ENCODE measurements around the gene ELFN2. TPM values are rescaled to one million over a fixed set of nuclear protein-coding genes. Genes with fewer than 3 reads are reported as not detected.

Gene ELFN2
- total RNA-seq, 1 donor from 2014 or later = not detected

DNA sequence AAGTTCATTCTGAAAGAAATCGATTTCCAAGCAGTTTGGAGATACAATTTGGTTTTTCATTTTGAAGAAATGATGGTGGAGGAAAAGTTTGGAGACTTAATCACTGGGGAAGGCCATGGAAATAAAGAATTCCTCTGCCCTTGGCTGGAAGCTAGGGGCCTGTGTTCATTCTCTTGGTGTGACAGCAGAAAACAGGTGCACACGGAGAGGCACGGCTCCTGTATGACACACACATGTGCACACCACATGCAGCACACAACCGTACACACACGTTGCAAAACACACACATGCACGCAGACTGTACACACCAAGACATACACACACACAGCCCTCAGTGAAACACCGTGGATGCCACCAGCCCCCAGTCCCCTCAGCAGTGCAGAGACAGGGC lies 80.8 kb downstream of the ELFN2 start:
- DNase-seq (no peak), ATAC-seq (ENCODE audit: low read depth) (no peak)
- no peaks in the 10 kb centered on the region for H3K36me3 Mint-ChIP-seq (ENCODE audit: low read depth)
- no peak for TF ChIP-seq CTCF (IDR thresholded peaks at IDR 0.05)
- no peaks in the 10 kb centered on the region for H3K9me3 Mint-ChIP-seq
- no peaks in the 10 kb centered on the region for H3K4me1 Mint-ChIP-seq
- intact Hi-C loops (cut with micrococcal nuclease) = no loop called here
- peaks cover 18% of the 10 kb centered on the region for H3K27me3 Mint-ChIP-seq
- H3K27ac Mint-ChIP-seq = no peak overlapping the region
- ChIA-PET POLR2A (no interaction called here), CTCF (no interaction called here)
- H3K4me3 Mint-ChIP-seq = no peak overlapping the region

DNA sequence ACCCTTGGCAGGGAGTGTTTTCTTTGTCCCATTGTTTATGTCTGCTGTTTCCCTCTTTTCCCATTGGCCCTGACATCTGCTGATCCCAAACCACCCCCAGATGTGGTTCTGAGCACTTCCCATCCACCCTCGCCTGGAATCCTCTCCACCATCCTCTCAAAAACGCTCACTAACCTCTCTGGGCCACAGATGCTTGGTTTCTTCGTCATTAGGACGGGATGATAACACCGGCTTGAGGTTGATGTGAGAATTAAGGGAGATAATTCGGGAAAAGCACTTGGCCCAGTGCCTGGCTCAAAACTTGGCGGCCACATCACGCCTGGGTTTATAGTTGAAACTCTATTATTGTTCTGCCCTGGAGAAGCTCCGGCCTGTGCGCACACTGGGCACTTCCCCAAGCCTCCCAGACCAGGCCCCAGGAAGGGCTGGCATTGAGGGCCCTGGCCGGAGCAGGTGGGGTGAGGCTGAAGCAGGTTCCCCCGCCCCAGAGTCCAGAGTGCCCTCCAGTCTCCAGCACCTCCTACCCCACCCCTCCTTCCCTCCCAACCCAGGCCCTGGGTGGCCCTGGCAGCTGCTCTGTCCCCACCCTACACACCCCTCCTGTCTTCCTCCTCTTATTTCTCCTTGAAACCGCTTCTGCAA lies 81.3 kb downstream of the ELFN2 start:
- no peak overlapping the region for H3K27ac Mint-ChIP-seq
- CTCF ChIA-PET = no interaction called here

DNA sequence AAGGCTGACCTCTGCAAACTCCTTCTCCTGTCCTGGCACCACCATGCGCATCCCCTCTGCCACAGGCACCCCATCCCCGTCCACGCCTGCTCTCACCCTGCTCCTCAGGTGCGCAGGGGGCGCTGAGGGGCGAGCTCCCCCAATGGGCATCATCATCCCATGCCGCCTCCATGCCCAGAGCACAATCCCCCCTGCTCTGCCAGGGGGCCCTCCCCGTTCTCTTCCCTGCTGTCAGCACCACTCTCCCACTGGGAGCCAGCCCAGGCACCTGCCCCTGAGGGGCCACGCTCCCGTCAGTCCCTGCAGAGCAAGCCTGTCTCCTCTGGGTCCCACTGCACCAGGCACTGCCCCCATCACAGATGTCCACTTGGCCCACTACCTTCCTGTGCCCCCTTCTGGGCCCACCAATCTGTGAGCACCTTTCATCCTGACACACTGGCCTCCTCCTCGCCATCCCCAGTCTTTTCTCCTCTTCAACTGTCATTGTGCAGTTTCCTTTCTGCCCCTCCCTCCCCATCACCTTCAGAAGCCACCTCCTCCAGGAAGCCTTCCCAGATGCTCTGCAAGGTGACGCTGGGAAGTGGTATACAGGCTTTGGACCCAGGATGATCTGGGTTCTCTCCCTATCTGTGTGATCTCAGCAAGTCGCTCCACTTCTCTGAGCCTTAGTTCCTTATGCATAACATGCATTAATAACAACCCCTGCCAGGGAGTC lies 82.4 kb downstream of the ELFN2 start:
- no peak for TF ChIP-seq CTCF (IDR thresholded peaks at IDR 0.05)
- Mint-ChIP-seq H3K27me3 (peaks cover 23% of the 10 kb centered on the region), H3K36me3 (ENCODE audit: low read depth) (no peaks in the 10 kb centered on the region), H3K4me1 (no peaks in the 10 kb centered on the region), H3K4me3 (no peak overlapping the region), H3K27ac (no peak overlapping the region), H3K9me3 (no peaks in the 10 kb centered on the region)
- no peak for DNase-seq
- ChIA-PET CTCF (no interaction called here), POLR2A (no interaction called here)
- ATAC-seq (ENCODE audit: low read depth) = no peak
- intact Hi-C loops (cut with micrococcal nuclease) = no loop called here

More for the DNA sequence above, 81.3 kb downstream of the ELFN2 start:
- POLR2A ChIA-PET = no interaction called here
- DNase-seq (no peak), ATAC-seq (ENCODE audit: low read depth) (no peak)
- TF ChIP-seq CTCF (IDR thresholded peaks at IDR 0.05) = no peak
- H3K27me3 Mint-ChIP-seq = peaks cover 18% of the 10 kb centered on the region
- H3K4me3 Mint-ChIP-seq = no peak overlapping the region
- no peaks in the 10 kb centered on the region for H3K36me3 Mint-ChIP-seq (ENCODE audit: low read depth)
- H3K9me3 Mint-ChIP-seq = no peaks in the 10 kb centered on the region
- intact Hi-C loops (cut with micrococcal nuclease) = no loop called here
- no peaks in the 10 kb centered on the region for H3K4me1 Mint-ChIP-seq

DNA sequence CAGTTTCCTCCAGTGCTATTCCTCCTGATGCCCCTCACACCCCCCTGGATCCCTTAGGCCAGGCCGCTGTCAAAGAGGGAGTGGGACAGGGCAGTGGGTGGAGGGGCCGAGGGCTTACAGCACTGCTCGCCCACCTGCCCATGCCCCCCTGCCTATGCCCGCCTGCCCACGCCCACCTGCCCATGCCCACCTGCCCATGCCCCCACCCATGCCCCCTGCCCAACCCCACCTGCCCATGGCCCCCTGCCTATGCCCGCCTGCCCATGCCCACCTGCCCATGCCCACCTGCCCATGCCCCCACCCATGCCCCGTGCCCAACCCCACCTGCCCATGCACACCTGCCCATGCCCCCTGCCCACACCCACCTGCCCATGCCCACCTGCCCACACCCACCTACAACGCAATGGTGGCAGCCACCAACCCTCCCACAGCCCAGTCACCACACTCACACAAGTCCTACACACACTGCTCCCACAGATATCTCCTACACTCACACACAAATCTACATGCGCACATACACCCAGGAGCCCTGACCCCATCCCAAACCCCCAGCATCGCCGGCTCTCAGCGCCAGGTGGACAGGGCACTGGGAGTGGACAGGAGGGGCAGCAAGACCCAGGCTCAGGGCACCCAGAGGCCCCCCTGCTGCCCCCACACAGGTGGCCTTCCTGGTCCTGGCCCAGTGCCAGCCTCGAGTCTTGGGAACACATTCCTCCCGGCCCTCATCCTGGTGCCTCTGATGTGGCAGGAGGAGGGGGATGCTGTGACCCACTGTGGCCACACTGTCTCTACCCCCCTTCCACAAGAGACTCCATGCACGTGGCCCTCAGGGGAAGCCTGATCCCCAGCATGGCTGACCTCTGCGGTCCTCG lies 83.2 kb downstream of the ELFN2 start:
- no peak for TF ChIP-seq CTCF (IDR thresholded peaks at IDR 0.05)
- H3K27ac Mint-ChIP-seq = no peak overlapping the region
- ChIA-PET POLR2A (no interaction called here), CTCF (no interaction called here)
- intact Hi-C loops (cut with micrococcal nuclease) = no loop called here
- ATAC-seq (ENCODE audit: low read depth) (no peak), DNase-seq (no peak)
- no peaks in the 10 kb centered on the region for H3K36me3 Mint-ChIP-seq (ENCODE audit: low read depth)
- no peaks in the 10 kb centered on the region for H3K9me3 Mint-ChIP-seq
- no peaks in the 10 kb centered on the region for H3K4me1 Mint-ChIP-seq
- H3K4me3 Mint-ChIP-seq = no peak overlapping the region
- H3K27me3 Mint-ChIP-seq = peaks cover 26% of the 10 kb centered on the region

GRCh38 chr22:37343348-37343747 lies 83.9 kb downstream of the ELFN2 start:
- no peak for TF ChIP-seq CTCF (IDR thresholded peaks at IDR 0.05)
- Mint-ChIP-seq H3K4me3 (no peak overlapping the region), H3K27me3 (peaks cover 27% of the 10 kb centered on the region), H3K4me1 (peaks cover under 1% of the 10 kb centered on the region), H3K27ac (no peak overlapping the region), H3K9me3 (no peaks in the 10 kb centered on the region), H3K36me3 (ENCODE audit: low read depth) (no peaks in the 10 kb centered on the region)
- DNase-seq (no peak), ATAC-seq (ENCODE audit: low read depth) (no peak)
- intact Hi-C loops (cut with micrococcal nuclease) = no loop called here
- ChIA-PET CTCF (no interaction called here), POLR2A (no interaction called here)
